ENCODE measurements around the gene TRMT61B. TPM values are rescaled to one million over a fixed set of nuclear protein-coding genes. Genes with fewer than 3 reads are reported as not detected.

The TRMT61B gene
- total and polyA plus RNA-seq, 5 donors from 2014 or later, result 18.0 to 23.6 (median 22.0) TPM

- Histone ChIP-seq H3K27me3 (ENCODE audit: control insufficient read depth, insufficient read depth, low read length) (no peaks in the 10 kb centered on the region), H3K9me3 (ENCODE audit: control insufficient read depth in 2 of 2, low read length in 2 of 2) (no peaks in the 10 kb centered on the region), H3K4me3 (ENCODE audit: low read depth, low read length) (no peak overlapping the region), H3K27ac (ENCODE audit: insufficient read depth, low read length, poor library complexity, severe bottlenecking) (no peak overlapping the region), H3K4me1 (ENCODE audit: control insufficient read depth, insufficient read depth, low read length, poor library complexity, severe bottlenecking) (no peaks in the 10 kb centered on the region), H3K36me3 (ENCODE audit: control insufficient read depth, insufficient read depth, low read length) (no peaks in the 10 kb centered on the region)
- Mint-ChIP-seq H3K27me3 (peaks cover 6% of the 10 kb centered on the region), H3K27ac (no peak overlapping the region), H3K4me1 (peaks cover 0 to 7% (median 3%) of the 10 kb centered on the region in 4 donors), H3K9me3 (no peaks in the 10 kb centered on the region), H3K4me3 (no peak overlapping the region), H3K36me3 (no peaks in the 10 kb centered on the region)
- no peak for ATAC-seq (ENCODE audit: low read depth in 2 of 2)
- no peak for DNase-seq
Observed at GRCh38 chr2:28824207-28824606, 45.9 kb downstream of the TRMT61B start.

GRCh38 chr2:28822036-28822435, 48.1 kb downstream of the TRMT61B start:
- no peaks in the 10 kb centered on the region for H3K36me3 Mint-ChIP-seq
- H3K4me3 Mint-ChIP-seq, result no peak overlapping the region
- ATAC-seq (ENCODE audit: low read depth in 2 of 2) (no peak), DNase-seq (no peak)
- no peaks in the 10 kb centered on the region for H3K9me3 Mint-ChIP-seq
- no peaks in the 10 kb centered on the region for H3K4me1 ChIP-seq (ENCODE audit: control insufficient read depth, insufficient read depth, low read length, poor library complexity, severe bottlenecking)
- H3K27me3 Mint-ChIP-seq, result peaks cover 6% of the 10 kb centered on the region
- no peak overlapping the region for H3K27ac ChIP-seq (ENCODE audit: insufficient read depth, low read length, poor library complexity, severe bottlenecking)
- no peaks in the 10 kb centered on the region for H3K36me3 ChIP-seq (ENCODE audit: control insufficient read depth, insufficient read depth, low read length)
- H3K4me3 ChIP-seq (ENCODE audit: low read depth, low read length), result no peak overlapping the region
- no peaks in the 10 kb centered on the region for H3K9me3 ChIP-seq (ENCODE audit: control insufficient read depth in 2 of 2, low read length in 2 of 2)
- H3K27ac Mint-ChIP-seq, result no peak overlapping the region
- H3K4me1 Mint-ChIP-seq, result peaks cover 0 to 7% (median 3%) of the 10 kb centered on the region in 4 donors
- H3K27me3 ChIP-seq (ENCODE audit: control insufficient read depth, insufficient read depth, low read length), result no peaks in the 10 kb centered on the region

- DNase-seq (peak; percentile 50 to 81 (median 65)), ATAC-seq (ENCODE audit: low read depth in 2 of 2) (peak; percentile 78 to 83)
- Histone ChIP-seq H3K27ac (ENCODE audit: insufficient read depth, low read length, poor library complexity, severe bottlenecking) (no peak overlapping the region), H3K27me3 (ENCODE audit: control insufficient read depth, insufficient read depth, low read length) (no peaks in the 10 kb centered on the region), H3K4me3 (ENCODE audit: low read depth, low read length) (no peak overlapping the region), H3K4me1 (ENCODE audit: control insufficient read depth, insufficient read depth, low read length, poor library complexity, severe bottlenecking) (no peaks in the 10 kb centered on the region), H3K9me3 (ENCODE audit: control insufficient read depth in 2 of 2, low read length in 2 of 2) (no peaks in the 10 kb centered on the region), H3K36me3 (ENCODE audit: control insufficient read depth, insufficient read depth, low read length) (no peaks in the 10 kb centered on the region)
- Mint-ChIP-seq H3K4me1 (peaks cover 0 to 7% (median 3%) of the 10 kb centered on the region in 4 donors), H3K27me3 (peaks cover 11% of the 10 kb centered on the region), H3K27ac (no peak overlapping the region), H3K36me3 (no peaks in the 10 kb centered on the region), H3K4me3 (no peak overlapping the region), H3K9me3 (no peaks in the 10 kb centered on the region)
Observed at GRCh38 chr2:28821295-28821958, 48.7 kb downstream of the TRMT61B start.

- no peaks in the 10 kb centered on the region for H3K9me3 Mint-ChIP-seq
- ATAC-seq (ENCODE audit: low read depth in 2 of 2) (no peak), DNase-seq (peak in 1 of 3 donors; percentile 22)
- H3K4me1 ChIP-seq (ENCODE audit: control insufficient read depth, insufficient read depth, low read length, poor library complexity, severe bottlenecking), result no peaks in the 10 kb centered on the region
- peaks cover under 1 to 7% (median 3%) of the 10 kb centered on the region in 4 donors for H3K4me1 Mint-ChIP-seq
- no peaks in the 10 kb centered on the region for H3K36me3 Mint-ChIP-seq
- no peaks in the 10 kb centered on the region for H3K36me3 ChIP-seq (ENCODE audit: control insufficient read depth, insufficient read depth, low read length)
- H3K27ac ChIP-seq (ENCODE audit: insufficient read depth, low read length, poor library complexity, severe bottlenecking), result no peak overlapping the region
- H3K27ac Mint-ChIP-seq, result no peak overlapping the region
- H3K4me3 ChIP-seq (ENCODE audit: low read depth, low read length), result no peak overlapping the region
- H3K27me3 ChIP-seq (ENCODE audit: control insufficient read depth, insufficient read depth, low read length), result no peaks in the 10 kb centered on the region
- no peaks in the 10 kb centered on the region for H3K9me3 ChIP-seq (ENCODE audit: control insufficient read depth in 2 of 2, low read length in 2 of 2)
- H3K27me3 Mint-ChIP-seq, result peaks cover 11% of the 10 kb centered on the region
- H3K4me3 Mint-ChIP-seq, result no peak overlapping the region
Observed at GRCh38 chr2:28818053-28818452, 52.1 kb downstream of the TRMT61B start.

GRCh38 chr2:28810384-28811285, 59.5 kb downstream of the TRMT61B start, which contains the start of gene SPDYA:
Gene SPDYA, plus strand, starts transcription at chr2:28810834. Its CDS starts 5,181 bp downstream, at chr2:28816015.
- Mint-ChIP-seq H3K36me3 (no peaks in the 10 kb centered on the region), H3K4me3 (peak within 1 kb of the TSS; percentile 84 to 99 (median 84)), H3K27ac (peak within 1 kb of the TSS in 2 of 3 donors; percentile 71 to 81), H3K4me1 (peaks cover 6 to 23% (median 14%) of the 10 kb centered on the region in 4 donors), H3K27me3 (no peaks in the 10 kb centered on the region), H3K9me3 (peaks cover 0 to 4% (median 0%) of the 10 kb centered on the region in 7 donors)
- no peaks in the 10 kb centered on the region for H3K36me3 ChIP-seq (ENCODE audit: control insufficient read depth, insufficient read depth, low read length)
- no peaks in the 10 kb centered on the region for H3K27me3 ChIP-seq (ENCODE audit: control insufficient read depth, insufficient read depth, low read length)
- H3K27ac ChIP-seq (ENCODE audit: insufficient read depth, low read length, poor library complexity, severe bottlenecking), result peak within 1 kb of the TSS; percentile 29
- peak; percentile 77 to 85 (median 80) for DNase-seq
- ATAC-seq (ENCODE audit: low read depth in 2 of 2), result peak; percentile 91 to 93
- no peaks in the 10 kb centered on the region for H3K9me3 ChIP-seq (ENCODE audit: control insufficient read depth in 2 of 2, low read length in 2 of 2)
- H3K4me1 ChIP-seq (ENCODE audit: control insufficient read depth, insufficient read depth, low read length, poor library complexity, severe bottlenecking), result peaks cover 11% of the 10 kb centered on the region
- H3K4me3 ChIP-seq (ENCODE audit: low read depth, low read length), result peak within 1 kb of the TSS; percentile 74

- no peaks in the 10 kb centered on the region for H3K9me3 ChIP-seq (ENCODE audit: control insufficient read depth in 2 of 2, low read length in 2 of 2)
- H3K4me1 ChIP-seq (ENCODE audit: control insufficient read depth, insufficient read depth, low read length, poor library complexity, severe bottlenecking), result peaks cover 11% of the 10 kb centered on the region
- peak overlapping the region; percentile 74 for H3K4me3 ChIP-seq (ENCODE audit: low read depth, low read length)
- Mint-ChIP-seq H3K4me1 (peaks cover 6 to 23% (median 14%) of the 10 kb centered on the region in 4 donors), H3K36me3 (no peaks in the 10 kb centered on the region), H3K27me3 (no peaks in the 10 kb centered on the region), H3K27ac (peak overlapping the region in 1 of 3 donors; percentile 56), H3K9me3 (peaks cover 0 to 4% (median 0%) of the 10 kb centered on the region in 7 donors), H3K4me3 (peak overlapping the region; percentile 80 to 99 (median 84))
- H3K27ac ChIP-seq (ENCODE audit: insufficient read depth, low read length, poor library complexity, severe bottlenecking), result no peak overlapping the region
- no peaks in the 10 kb centered on the region for H3K27me3 ChIP-seq (ENCODE audit: control insufficient read depth, insufficient read depth, low read length)
- no peaks in the 10 kb centered on the region for H3K36me3 ChIP-seq (ENCODE audit: control insufficient read depth, insufficient read depth, low read length)
- ATAC-seq (ENCODE audit: low read depth in 2 of 2), result no peak
- no peak for DNase-seq
Observed at GRCh38 chr2:28809927-28810326, 60.2 kb downstream of the TRMT61B start.

- Histone ChIP-seq H3K9me3 (ENCODE audit: control insufficient read depth in 2 of 2, low read length in 2 of 2) (no peaks in the 10 kb centered on the region), H3K27ac (ENCODE audit: insufficient read depth, low read length, poor library complexity, severe bottlenecking) (no peak overlapping the region), H3K27me3 (ENCODE audit: control insufficient read depth, insufficient read depth, low read length) (no peaks in the 10 kb centered on the region), H3K4me3 (ENCODE audit: low read depth, low read length) (no peak overlapping the region), H3K4me1 (ENCODE audit: control insufficient read depth, insufficient read depth, low read length, poor library complexity, severe bottlenecking) (no peaks in the 10 kb centered on the region), H3K36me3 (ENCODE audit: control insufficient read depth, insufficient read depth, low read length) (peaks cover 43% of the 10 kb centered on the region)
- H3K36me3 Mint-ChIP-seq, result peaks cover 17% of the 10 kb centered on the region
- ATAC-seq (ENCODE audit: low read depth in 2 of 2) (no peak), DNase-seq (no peak)
- peaks cover 0 to 2% (median 0%) of the 10 kb centered on the region in 7 donors for H3K9me3 Mint-ChIP-seq
- no peak overlapping the region for H3K27ac Mint-ChIP-seq
- H3K27me3 Mint-ChIP-seq, result no peaks in the 10 kb centered on the region
- H3K4me1 Mint-ChIP-seq, result peaks cover 3 to 9% (median 7%) of the 10 kb centered on the region in 4 donors
- no peak overlapping the region for H3K4me3 Mint-ChIP-seq
Observed at GRCh38 chr2:28802975-28803429, 67.1 kb downstream of the TRMT61B start.
